Mesenchymal stem cell (in vitro differentiated cells and primary cell): ENCODE data around the gene CNTNAP2.

Source experiments
- DNase-seq: peaks from one replicate; pipeline ENCODE4 v3.0.0-alpha.2; 2013
- H2AFZ ChIP-seq: one replicate; pipeline ENCODE4 v1.6.1; 2013; ENCODE audit warnings: low read depth, mild to moderate bottlenecking, control low read depth, inconsistent platforms, low read length, moderate library complexity
- H2AK5ac ChIP-seq: 2 replicates; pipeline ENCODE4 v1.6.1; 2013; ENCODE audit warnings: low read length, moderate library complexity, mild to moderate bottlenecking, inconsistent platforms; ENCODE audit not compliant: severe bottlenecking
- H2BK120ac ChIP-seq: one replicate; pipeline ENCODE4 v1.6.1; 2013; ENCODE audit warnings: low read depth, mild to moderate bottlenecking, inconsistent platforms, low read length, moderate library complexity
- H2BK12ac ChIP-seq, 2 experiments: one replicate each; pipeline ENCODE4 v1.6.1; 2013; ENCODE audit warnings: inconsistent platforms in 2 of 2, low read length in 2 of 2, mild to moderate bottlenecking in 2 of 2, moderate library complexity in 2 of 2, control low read depth in 1 of 2
- H2BK15ac ChIP-seq: one replicate; pipeline ENCODE4 v1.6.1; 2013; ENCODE audit warnings: mild to moderate bottlenecking, low read depth, inconsistent platforms; ENCODE audit not compliant: poor library complexity, severe bottlenecking
- H2BK5ac ChIP-seq: 2 replicates; pipeline ENCODE4 v1.6.1; 2013; ENCODE audit warnings: low read depth, mild to moderate bottlenecking, low read length, control low read depth, inconsistent platforms; ENCODE audit not compliant: poor library complexity, severe bottlenecking
- H3K14ac ChIP-seq, 2 experiments: one replicate each; pipeline ENCODE4 v1.6.1; 2013; ENCODE audit warnings: inconsistent platforms in 2 of 2, low read length in 2 of 2, control low read depth in 1 of 2, mild to moderate bottlenecking in 1 of 2, moderate library complexity in 1 of 2
- H3K18ac ChIP-seq, 2 experiments: one replicate each; pipeline ENCODE4 v1.6.1; 2013; ENCODE audit warnings: inconsistent platforms in 2 of 2, low read length in 2 of 2, control low read depth in 1 of 2, low read depth in 1 of 2, mild to moderate bottlenecking in 1 of 2
- H3K23ac ChIP-seq, 2 experiments: one replicate each; pipeline ENCODE4 v1.6.1; 2013; ENCODE audit warnings: inconsistent platforms in 2 of 2, low read length in 2 of 2, mild to moderate bottlenecking in 2 of 2, moderate library complexity in 2 of 2, control low read depth in 1 of 2
- H3K27ac ChIP-seq: 2 replicates; pipeline ENCODE4 v1.5.1; 2013; ENCODE audit warnings: mild to moderate bottlenecking, moderate library complexity, low read length, control low read depth, inconsistent platforms; ENCODE audit not compliant: poor library complexity, severe bottlenecking
- H3K27me3 ChIP-seq, 2 experiments: 2 replicates each; pipeline versions ENCODE4 v1.6.1 to v1.7.0; 2013; ENCODE audit warnings: low read length in 2 of 2, mild to moderate bottlenecking in 2 of 2, moderate library complexity in 2 of 2, control low read depth in 1 of 2, inconsistent platforms in 1 of 2; ENCODE audit not compliant: control insufficient read depth in 1 of 2, insufficient read depth in 1 of 2
- H3K36me3 ChIP-seq, 2 experiments: 2 replicates each; pipeline versions ENCODE4 v1.6.1 to v1.7.0; 2013; ENCODE audit warnings: low read length in 2 of 2, control low read depth in 1 of 2, inconsistent platforms in 1 of 2, low read depth in 1 of 2, mild to moderate bottlenecking in 1 of 2; ENCODE audit not compliant: insufficient read depth in 2 of 2, control insufficient read depth in 1 of 2
- H3K4ac ChIP-seq, 2 experiments: one replicate each; pipeline ENCODE4 v1.6.1; 2013; ENCODE audit warnings: inconsistent platforms in 2 of 2, low read length in 2 of 2, mild to moderate bottlenecking in 2 of 2, moderate library complexity in 2 of 2, control low read depth in 1 of 2, low read depth in 1 of 2
- H3K4me1 ChIP-seq: 2 replicates; pipeline ENCODE4 v1.6.1; 2013; ENCODE audit warnings: low read depth, low read length, control low read depth; ENCODE audit not compliant: control insufficient read depth, insufficient read depth
- H3K4me2 ChIP-seq: 2 replicates; pipeline ENCODE4 v1.6.1; 2013; ENCODE audit warnings: low read length, mild to moderate bottlenecking, inconsistent platforms; ENCODE audit not compliant: poor library complexity, severe bottlenecking
- H3K4me3 ChIP-seq, 2 experiments: 2 replicates each; pipeline versions ENCODE4 v1.5.1 to v1.7.0; 2013; ENCODE audit warnings: low read length in 2 of 2, mild to moderate bottlenecking in 2 of 2, control low read depth in 1 of 2, low read depth in 1 of 2; ENCODE audit not compliant: insufficient read depth in 1 of 2
- H3K79me1 ChIP-seq: replicated peaks from 2 replicates; pipeline ENCODE4 v1.6.1; 2013; ENCODE audit warnings: mild to moderate bottlenecking, control low read depth, low read length, inconsistent platforms; ENCODE audit not compliant: poor library complexity, severe bottlenecking
- H3K9ac ChIP-seq: 2 replicates; pipeline ENCODE4 v1.7.0; 2013; ENCODE audit warnings: mild to moderate bottlenecking, low read length, moderate library complexity
- H3K9me3 ChIP-seq: 2 replicates; pipeline ENCODE4 v1.7.0; 2013; ENCODE audit warnings: mild to moderate bottlenecking, low read length; ENCODE audit not compliant: control insufficient read depth
- H4K8ac ChIP-seq: one replicate; pipeline ENCODE4 v1.6.1; 2013; ENCODE audit warnings: inconsistent platforms, mild to moderate bottlenecking, low read length, moderate library complexity
- H4K91ac ChIP-seq: one replicate; pipeline ENCODE4 v1.6.1; 2013; ENCODE audit warnings: mild to moderate bottlenecking, low read length, inconsistent platforms
- WGBS: methylation state at CpG from one replicate; pipeline ENCODE4 v1.1.7; 2013; ENCODE audit warnings: mixed read lengths; 5-methylcytosine and 5-hydroxymethylcytosine counted together

Gene CNTNAP2

DNA sequence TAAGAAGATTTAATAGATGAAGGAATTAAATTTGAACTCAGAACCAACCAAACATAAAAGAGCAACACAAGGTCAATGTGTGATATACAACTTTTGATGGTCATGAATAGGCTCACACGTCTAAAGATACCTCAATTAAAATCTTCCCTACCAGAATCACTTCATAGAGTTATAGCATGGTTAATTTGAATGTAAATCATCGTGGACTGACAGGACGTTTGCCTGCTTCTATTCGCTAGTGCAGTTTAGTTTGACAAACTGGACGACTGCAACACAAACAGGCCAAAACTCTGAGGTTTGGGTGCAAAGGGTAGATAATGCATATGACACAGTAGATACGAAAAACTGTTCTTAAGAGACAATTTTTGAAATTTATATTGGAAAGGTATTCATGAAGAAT lies 32.5 kb upstream of the CNTNAP2 start:
- 83% methylated on average over 5 of the region's 6 CpGs for WGBS
- no peak overlapping the region for H2AFZ ChIP-seq
- DNase-seq, result no peak

DNA sequence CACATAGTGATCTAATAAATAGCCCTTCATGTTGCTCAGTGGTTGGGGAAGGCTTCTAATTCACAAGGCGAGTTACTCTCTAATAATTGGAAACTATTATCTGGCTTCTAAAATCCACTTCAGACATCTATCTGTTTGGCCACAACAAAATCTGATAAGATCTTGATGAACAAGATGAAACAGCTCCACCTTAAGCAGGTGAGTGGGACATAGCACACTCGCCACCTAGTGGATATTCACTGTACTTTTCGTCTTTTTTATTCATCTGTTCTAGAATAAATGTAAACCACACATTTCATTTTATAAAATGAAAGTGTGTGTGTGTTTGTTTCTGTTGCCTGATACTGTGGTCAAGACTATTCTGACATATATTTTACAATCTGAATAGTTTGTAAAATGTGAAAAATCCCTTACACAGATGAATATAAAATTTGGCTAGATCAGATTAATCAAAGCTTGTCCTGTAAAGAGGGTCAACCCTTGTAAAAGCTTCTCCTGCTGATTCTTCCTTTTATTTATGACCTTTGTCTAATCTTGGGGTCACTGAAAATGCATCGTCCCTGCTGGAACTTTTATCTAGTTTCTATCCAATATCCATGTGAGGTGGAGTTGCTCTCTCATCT lies 26.5 kb upstream of the CNTNAP2 start:
- Histone ChIP-seq H4K8ac (no peak overlapping the region), H3K27me3 (no peaks in the 10 kb centered on the region), H2AFZ (no peak overlapping the region), H3K9me3 (no peaks in the 10 kb centered on the region), H3K79me1 (no peaks in the 10 kb centered on the region), H3K18ac (no peak overlapping the region), H3K4me3 (no peak overlapping the region), H4K91ac (no peak overlapping the region), H2BK120ac (no peak overlapping the region), H2AK5ac (no peak overlapping the region), H3K4me1 (no peaks in the 10 kb centered on the region), H3K4ac (no peak overlapping the region), H3K23ac (no peak overlapping the region), H2BK5ac (no peak overlapping the region), H3K14ac (no peak overlapping the region), H3K36me3 (no peaks in the 10 kb centered on the region), H3K4me2 (no peak overlapping the region), H3K9ac (no peak overlapping the region), H2BK15ac (no peak overlapping the region), H3K27ac (no peak overlapping the region), H2BK12ac (no peak overlapping the region)
- DNase-seq, result peak; percentile 29
- 0% methylated on average over 1 of the region's 4 CpGs for WGBS

More for the DNA sequence above, 32.5 kb upstream of the CNTNAP2 start:
- H4K91ac ChIP-seq, result no peak overlapping the region
- H3K14ac ChIP-seq, result no peak overlapping the region
- H3K9me3 ChIP-seq, result no peaks in the 10 kb centered on the region
- no peak overlapping the region for H2BK5ac ChIP-seq
- no peak overlapping the region for H3K27ac ChIP-seq
- no peak overlapping the region for H3K4ac ChIP-seq
- no peak overlapping the region for H2BK15ac ChIP-seq
- no peak overlapping the region for H3K9ac ChIP-seq
- H4K8ac ChIP-seq, result no peak overlapping the region
- no peaks in the 10 kb centered on the region for H3K36me3 ChIP-seq
- H3K27me3 ChIP-seq, result no peaks in the 10 kb centered on the region
- H2AK5ac ChIP-seq, result no peak overlapping the region
- no peaks in the 10 kb centered on the region for H3K79me1 ChIP-seq
- H3K18ac ChIP-seq, result no peak overlapping the region
- H3K23ac ChIP-seq, result no peak overlapping the region
- H3K4me2 ChIP-seq, result no peak overlapping the region
- no peak overlapping the region for H2BK12ac ChIP-seq
- H3K4me1 ChIP-seq, result no peaks in the 10 kb centered on the region
- no peak overlapping the region for H2BK120ac ChIP-seq
- H3K4me3 ChIP-seq, result no peak overlapping the region

DNA sequence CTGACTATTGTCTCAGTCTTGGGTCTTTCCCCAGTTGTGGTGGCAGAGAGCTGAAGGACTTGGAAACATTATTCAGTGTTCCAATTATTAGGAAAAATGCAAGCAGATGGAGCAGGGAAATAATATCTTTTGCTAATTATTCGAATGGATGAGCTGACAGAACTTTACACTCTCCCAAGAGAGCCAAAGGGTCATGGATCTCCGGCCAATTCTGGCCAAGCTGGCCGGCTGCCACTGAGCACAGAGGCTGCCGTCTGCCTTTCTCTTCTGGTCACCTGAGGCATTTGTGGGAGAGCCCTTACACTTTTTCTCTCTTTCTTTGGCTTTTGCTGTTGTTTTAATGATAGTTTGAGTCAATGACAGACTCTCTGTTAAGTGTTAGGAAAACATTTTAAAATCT lies 22.2 kb upstream of the CNTNAP2 start:
- no peak overlapping the region for H4K91ac ChIP-seq
- no peaks in the 10 kb centered on the region for H3K27me3 ChIP-seq
- H2BK12ac ChIP-seq, result no peak overlapping the region
- no peak for DNase-seq
- no peak overlapping the region for H3K18ac ChIP-seq
- H3K9ac ChIP-seq, result no peak overlapping the region
- H2BK120ac ChIP-seq, result no peak overlapping the region
- no peak overlapping the region for H3K4me3 ChIP-seq
- H3K27ac ChIP-seq, result no peak overlapping the region
- no peak overlapping the region for H2BK5ac ChIP-seq
- H2AK5ac ChIP-seq, result no peak overlapping the region
- no peak overlapping the region for H3K23ac ChIP-seq
- H3K4me2 ChIP-seq, result no peak overlapping the region
- no peak overlapping the region for H2BK15ac ChIP-seq
- H3K36me3 ChIP-seq, result no peaks in the 10 kb centered on the region
- no peaks in the 10 kb centered on the region for H3K4me1 ChIP-seq
- 65% methylated on average over 4 of the region's 4 CpGs for WGBS
- no peaks in the 10 kb centered on the region for H3K9me3 ChIP-seq
- H4K8ac ChIP-seq, result no peak overlapping the region
- no peak overlapping the region for H3K14ac ChIP-seq
- H3K4ac ChIP-seq, result no peak overlapping the region
- H2AFZ ChIP-seq, result no peak overlapping the region
- no peaks in the 10 kb centered on the region for H3K79me1 ChIP-seq

DNA sequence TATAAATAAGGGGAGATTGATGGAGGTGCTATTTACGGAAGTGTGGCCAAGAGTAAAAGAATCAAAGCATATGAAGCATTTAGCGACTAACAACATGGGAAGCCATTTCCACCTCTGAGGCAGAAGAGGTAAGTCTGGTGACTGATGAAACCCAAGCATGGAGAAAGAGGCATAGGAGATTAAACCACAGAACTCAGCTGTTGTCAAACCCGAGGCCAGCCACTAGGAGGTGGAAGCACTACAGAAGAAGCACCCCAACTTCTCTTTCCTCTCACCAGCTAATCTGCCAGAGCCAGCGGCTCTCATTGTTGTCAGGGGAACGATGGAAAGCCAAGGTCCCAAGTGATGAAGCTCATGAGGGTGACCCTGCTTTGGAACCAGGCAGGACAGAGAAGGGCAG lies 19.6 kb upstream of the CNTNAP2 start:
- WGBS, result 49% methylated on average over 5 of the region's 5 CpGs
- Histone ChIP-seq H2BK120ac (no peak overlapping the region), H3K14ac (no peak overlapping the region), H3K18ac (no peak overlapping the region), H3K4me2 (no peak overlapping the region), H2BK15ac (no peak overlapping the region), H3K9ac (no peak overlapping the region), H2BK5ac (no peak overlapping the region), H3K23ac (no peak overlapping the region), H3K4me3 (no peak overlapping the region), H3K27ac (no peak overlapping the region), H3K27me3 (no peaks in the 10 kb centered on the region), H3K4me1 (no peaks in the 10 kb centered on the region), H4K8ac (no peak overlapping the region), H3K36me3 (no peaks in the 10 kb centered on the region), H4K91ac (no peak overlapping the region), H3K79me1 (no peaks in the 10 kb centered on the region), H2AK5ac (no peak overlapping the region), H3K4ac (no peak overlapping the region), H2BK12ac (no peak overlapping the region), H3K9me3 (no peaks in the 10 kb centered on the region), H2AFZ (no peak overlapping the region)
- no peak for DNase-seq
